Subcutaneous abdominal adipose tissue (tissue), 5 donors: ENCODE measurements around the gene FAM124B.
A peak's percentile ranks its signal among the peaks of the same experiment; 100 is the strongest.
"Not testable (repeated sequence)": the region's sequence is repeated elsewhere in the genome, so short reads cannot be mapped to it uniquely, and the experiment has no call there.

Source experiments
- H3K27ac ChIP-seq: one replicate; pipeline ENCODE4 v1.7.0; 2013; ENCODE audit warnings: low read depth, mild to moderate bottlenecking, inconsistent platforms, low read length, moderate library complexity
- H3K27me3 ChIP-seq, 5 donors: one replicate each; pipeline ENCODE4 v1.7.0; 2013; ENCODE audit warnings: low read length in 5 of 5, inconsistent platforms in 1 of 5; ENCODE audit not compliant: control insufficient read depth in 5 of 5, insufficient read depth in 4 of 5
- H3K36me3 ChIP-seq, 5 donors: one replicate each; pipeline ENCODE4 v1.7.0; 2013; ENCODE audit warnings: low read length in 5 of 5; ENCODE audit not compliant: control insufficient read depth in 5 of 5, insufficient read depth in 5 of 5
- H3K4me1 ChIP-seq, 5 donors: one replicate each; pipeline ENCODE4 v1.7.0; 2013; ENCODE audit warnings: low read length in 5 of 5, mild to moderate bottlenecking in 3 of 5, moderate library complexity in 1 of 5; ENCODE audit not compliant: control insufficient read depth in 5 of 5, insufficient read depth in 5 of 5
- H3K4me3 ChIP-seq, 5 donors: one replicate each; pipeline ENCODE4 v1.7.0; 2013; ENCODE audit warnings: low read length in 5 of 5, low read depth in 1 of 5
- H3K9ac ChIP-seq, 5 donors: one replicate each; pipeline ENCODE4 v1.7.0; 2013; ENCODE audit warnings: low read length in 5 of 5, mild to moderate bottlenecking in 4 of 5, moderate library complexity in 3 of 5
- H3K9me3 ChIP-seq, 5 donors: one replicate each; pipeline ENCODE4 v1.7.0; 2013; ENCODE audit warnings: low read length in 5 of 5; ENCODE audit not compliant: control insufficient read depth in 5 of 5
- donor health status: healthy.
- donor health status: healthy.
- donor health status: healthy.
- donor health status: healthy.
- donor health status: healthy.

The FAM124B gene

GRCh38 chr2:224403657-224404056 is 1.8 kb upstream of the FAM124B start:
- Histone ChIP-seq H3K27me3 (no peaks in the 10 kb centered on the region), H3K9me3 (peaks cover 0 to 15% (median 8%) of the 10 kb centered on the region in 5 donors), H3K4me3 (no peak overlapping the region), H3K9ac (no peak overlapping the region), H3K27ac (no peak overlapping the region), H3K4me1 (peaks cover 0 to 44% (median 2%) of the 10 kb centered on the region in 5 donors), H3K36me3 (no peaks in the 10 kb centered on the region)

DNA sequence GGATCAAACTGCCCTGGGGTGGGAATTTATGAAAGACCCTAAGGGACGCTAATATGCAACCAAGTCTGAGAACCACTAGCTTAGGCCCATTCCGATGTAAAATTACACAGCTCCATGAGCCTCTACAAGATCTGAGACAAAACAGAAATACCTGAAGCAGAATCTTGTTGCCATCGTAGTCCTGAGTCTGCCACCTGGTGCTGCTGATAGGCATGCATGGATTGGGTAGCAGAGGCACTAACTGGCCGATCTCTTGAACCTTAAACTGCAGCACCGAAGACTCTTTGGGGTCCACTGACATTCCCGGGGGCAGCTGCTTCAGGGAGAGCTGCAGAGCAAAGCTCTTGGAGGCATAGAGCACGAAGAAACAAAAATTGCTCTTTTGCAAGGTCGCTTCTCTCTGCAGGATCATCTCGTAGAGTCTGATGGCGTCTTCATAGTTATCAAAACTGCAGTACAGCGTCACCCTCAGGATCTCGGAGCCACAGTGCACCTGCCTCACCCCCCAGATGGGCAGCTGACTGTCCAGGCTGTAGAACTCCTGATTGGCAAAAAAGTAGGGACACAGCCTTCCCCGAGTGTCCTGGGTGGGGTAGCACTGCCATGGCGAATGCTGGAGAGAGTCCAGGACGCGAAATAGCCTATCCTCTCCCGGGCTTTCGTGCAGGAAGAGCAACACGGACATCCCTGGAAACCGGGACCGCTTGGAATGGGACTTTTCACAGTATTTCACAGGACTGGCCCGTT is 848 bp downstream of the FAM124B start:
- no peaks in the 10 kb centered on the region for H3K27me3 ChIP-seq
- no peaks in the 10 kb centered on the region for H3K36me3 ChIP-seq
- H3K27ac ChIP-seq, result peak overlapping the region; percentile 55
- H3K9ac ChIP-seq, result peak overlapping the region in 4 of 5 donors; percentile 46 to 72 (median 63)
- peak overlapping the region; percentile 49 to 84 (median 74) for H3K4me3 ChIP-seq
- peaks cover 0 to 41% (median 2%) of the 10 kb centered on the region in 5 donors for H3K4me1 ChIP-seq
- peaks cover 0 to 8% (median 8%) of the 10 kb centered on the region in 5 donors for H3K9me3 ChIP-seq

DNA sequence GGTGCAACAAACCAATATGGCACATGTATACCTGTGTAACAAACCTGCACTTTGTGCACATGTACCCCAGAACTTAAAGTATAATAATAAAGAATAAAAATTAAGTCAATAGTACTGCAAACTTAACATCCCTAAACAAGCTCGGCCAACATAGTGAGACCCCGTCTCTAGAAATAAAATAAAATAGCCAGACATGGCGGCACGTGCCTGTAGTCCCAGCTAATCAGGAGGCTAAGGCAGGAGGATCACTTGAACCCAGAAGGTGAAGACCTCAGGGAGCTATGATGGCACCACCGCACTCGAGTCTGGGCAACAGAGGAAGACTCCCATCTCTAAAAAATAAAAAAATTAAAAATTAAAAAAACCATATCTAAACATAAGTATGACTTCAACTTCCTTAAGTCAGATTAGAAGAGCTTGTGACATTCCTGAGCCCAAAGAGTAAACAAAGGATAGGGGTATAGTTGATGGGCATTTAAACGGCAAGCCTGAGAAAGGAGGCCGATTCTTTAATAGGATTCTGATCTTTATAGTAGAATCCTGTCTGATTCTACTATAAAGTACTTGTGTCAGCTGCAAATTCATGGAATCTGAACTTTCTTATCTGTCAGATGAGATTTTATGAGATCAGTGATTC is 1.6 kb downstream of the FAM124B start:
- H3K27me3 ChIP-seq, result no peaks in the 10 kb centered on the region
- no peak overlapping the region for H3K27ac ChIP-seq
- H3K9me3 ChIP-seq, result peaks cover 0 to under 1% (median under 1%) of the 10 kb centered on the region in 5 donors
- no peaks in the 10 kb centered on the region for H3K36me3 ChIP-seq
- H3K4me3 ChIP-seq, result peak overlapping the region in 4 of 5 donors; percentile 61 to 84 (median 76)
- H3K4me1 ChIP-seq, result peaks cover 0 to 34% (median 2%) of the 10 kb centered on the region in 5 donors
- H3K9ac ChIP-seq, result peak overlapping the region in 4 of 5 donors; percentile 26 to 72 (median 63)

- Histone ChIP-seq H3K27ac (no peak overlapping the region), H3K4me3 (peak overlapping the region in 1 of 5 donors; percentile 74)
These were observed 3.6 kb downstream of the FAM124B start for GRCh38 chr2:224398289-224398688.

GRCh38 chr2:224397100-224397499 is 4.8 kb downstream of the FAM124B start:
- H3K27me3 ChIP-seq, H3K9me3 ChIP-seq, H3K36me3 ChIP-seq, H3K27ac ChIP-seq, H3K9ac ChIP-seq, H3K4me3 ChIP-seq: not testable (repeated sequence)
- H3K4me1 ChIP-seq, result peaks cover 0 to 28% (median 1%) of the 10 kb centered on the region in 5 donors

More at GRCh38 chr2:224398289-224398688, 3.6 kb downstream of the FAM124B start:
- Histone ChIP-seq H3K9ac (no peak overlapping the region), H3K4me1 (peaks cover 0 to 28% (median 2%) of the 10 kb centered on the region in 5 donors), H3K27me3 (no peaks in the 10 kb centered on the region), H3K9me3 (no peaks in the 10 kb centered on the region), H3K36me3 (peaks cover 0 to 2% (median 0%) of the 10 kb centered on the region in 5 donors)

DNA sequence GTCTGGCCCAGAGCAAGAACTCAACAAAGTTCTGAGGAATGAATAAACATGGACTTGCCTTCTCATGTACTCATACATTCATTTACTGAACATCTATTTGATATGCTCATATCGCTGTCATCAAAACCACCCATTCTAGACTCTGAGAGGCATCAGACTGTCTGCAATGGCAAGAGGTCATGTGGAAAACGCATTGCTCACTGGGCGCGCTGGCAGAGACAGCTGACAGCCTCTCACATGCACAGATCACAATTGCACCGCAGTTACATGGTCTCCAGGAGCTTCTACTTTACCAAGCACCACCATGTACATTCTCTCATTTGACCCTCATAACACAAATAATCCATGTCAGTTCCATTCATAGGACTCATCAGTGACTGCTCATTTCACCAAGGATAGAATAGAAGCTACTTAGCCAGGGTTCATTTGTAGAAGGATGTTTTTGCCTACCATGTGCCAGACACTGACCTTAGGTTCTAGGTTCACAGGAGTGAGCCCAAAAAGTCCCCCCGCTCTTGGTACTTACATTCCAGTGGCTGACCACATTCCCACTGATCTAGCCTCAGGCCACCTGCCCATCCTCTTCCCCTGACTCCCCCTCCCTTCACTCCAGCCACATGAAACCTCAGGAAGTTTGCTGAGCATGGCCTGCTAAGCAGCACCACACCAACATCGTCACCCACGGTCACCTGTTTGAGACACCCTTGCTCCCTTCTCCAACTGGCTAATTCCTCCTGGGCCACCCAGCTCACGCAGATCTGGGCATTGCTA is 6.1 kb downstream of the FAM124B start:
- Histone ChIP-seq H3K4me1 (peaks cover 0 to 22% (median 0%) of the 10 kb centered on the region in 5 donors), H3K36me3 (peaks cover 0 to 3% (median 0%) of the 10 kb centered on the region in 5 donors), H3K4me3 (no peak overlapping the region), H3K27ac (no peak overlapping the region), H3K9ac (no peak overlapping the region), H3K9me3 (no peaks in the 10 kb centered on the region), H3K27me3 (no peaks in the 10 kb centered on the region)

- Histone ChIP-seq H3K27ac (no peak overlapping the region), H3K36me3 (peaks cover 0 to 3% (median 0%) of the 10 kb centered on the region in 5 donors), H3K27me3 (no peaks in the 10 kb centered on the region), H3K9me3 (no peaks in the 10 kb centered on the region), H3K4me3 (no peak overlapping the region), H3K4me1 (peaks cover 0 to 10% (median 0%) of the 10 kb centered on the region in 5 donors), H3K9ac (no peak overlapping the region)
These were observed 8.6 kb downstream of the FAM124B start for GRCh38 chr2:224393157-224393872.

- Histone ChIP-seq H3K27ac (no peak overlapping the region), H3K9me3 (no peaks in the 10 kb centered on the region), H3K27me3 (no peaks in the 10 kb centered on the region), H3K36me3 (peaks cover 0 to 3% (median 0%) of the 10 kb centered on the region in 5 donors), H3K4me3 (no peak overlapping the region), H3K4me1 (peaks cover 0 to 6% (median 0%) of the 10 kb centered on the region in 5 donors), H3K9ac (no peak overlapping the region)
These were observed 9.4 kb downstream of the FAM124B start for GRCh38 chr2:224392545-224392944.

- H3K4me1 ChIP-seq, result peaks cover 0 to 9% (median 0%) of the 10 kb centered on the region in 5 donors
- no peaks in the 10 kb centered on the region for H3K9me3 ChIP-seq
- H3K27ac ChIP-seq, result no peak overlapping the region
- H3K9ac ChIP-seq, result no peak overlapping the region
- no peak overlapping the region for H3K4me3 ChIP-seq
- H3K27me3 ChIP-seq, result no peaks in the 10 kb centered on the region
- H3K36me3 ChIP-seq, result peaks cover 0 to 3% (median 0%) of the 10 kb centered on the region in 5 donors
These were observed 12.6 kb downstream of the FAM124B start for GRCh38 chr2:224389317-224389716.
